GOT3 (cell line): ENCODE measurements around the gene SCTR.

Experiments used
- DNase-seq: peaks from one replicate; lab custom pipeline; 2025; ENCODE audit warnings: mixed read lengths; lab: John Stamatoyannopoulos, UW

SCTR gene

GRCh38 chr2:119523952-119524694 is at the start of gene SCTR:
TSS of gene SCTR (minus strand) at chr2:119524483. CDS start at chr2:119524226, 257 bp downstream.
- no peak for DNase-seq

- DNase-seq, result no peak
Observed at GRCh38 chr2:119567292-119567691, 43.0 kb upstream of the SCTR start.

- no peak for DNase-seq
Observed at GRCh38 chr2:119565481-119565880, 41.2 kb upstream of the SCTR start.

- DNase-seq, result no peak
Observed at GRCh38 chr2:119553687-119554344, 29.5 kb upstream of the SCTR start.

GRCh38 chr2:119552902-119553301 is 28.6 kb upstream of the SCTR start:
- DNase-seq, result no peak

GRCh38 chr2:119550856-119551255 is 26.6 kb upstream of the SCTR start:
- no peak for DNase-seq

- DNase-seq, result no peak
Observed at GRCh38 chr2:119550346-119550745, 26.1 kb upstream of the SCTR start.

- DNase-seq, result no peak
Observed at GRCh38 chr2:119549241-119549640, 25.0 kb upstream of the SCTR start.

GRCh38 chr2:119548516-119549120 is 24.3 kb upstream of the SCTR start:
- DNase-seq, result no peak

GRCh38 chr2:119546447-119546767 is 22.1 kb upstream of the SCTR start:
- DNase-seq, result no peak

GRCh38 chr2:119545754-119546446 is 21.6 kb upstream of the SCTR start:
- DNase-seq, result no peak

- DNase-seq, result no peak
Observed at GRCh38 chr2:119544939-119545475, 20.7 kb upstream of the SCTR start.

GRCh38 chr2:119544075-119544938 is 20.0 kb upstream of the SCTR start, which contains the start of gene CFAP221:
TSS of gene CFAP221 (plus strand) at chr2:119544449. CDS start at chr2:119546132, 1,683 bp downstream.
- no peak for DNase-seq

GRCh38 chr2:119541476-119541875 is 17.2 kb upstream of the SCTR start:
- no peak for DNase-seq

GRCh38 chr2:119537792-119538191 is 13.5 kb upstream of the SCTR start:
- DNase-seq, result no peak

- no peak for DNase-seq
Observed at GRCh38 chr2:119536707-119537106, 12.4 kb upstream of the SCTR start.

GRCh38 chr2:119536211-119536610 is 11.9 kb upstream of the SCTR start:
- DNase-seq, result no peak

- DNase-seq, result no peak
Observed at GRCh38 chr2:119533560-119533959, 9.3 kb upstream of the SCTR start.

- DNase-seq, result no peak
Observed at GRCh38 chr2:119531292-119531691, 7.0 kb upstream of the SCTR start.

GRCh38 chr2:119527999-119528398 is 3.7 kb upstream of the SCTR start:
- DNase-seq, result no peak

GRCh38 chr2:119525614-119526013 is 1.3 kb upstream of the SCTR start:
- no peak for DNase-seq
